K562 (cell line): Measurements from ENCODE around the gene NIPA2. TPM values are rescaled to one million over a fixed set of nuclear protein-coding genes. Genes with fewer than 3 reads are reported as not detected.
A peak's percentile ranks its signal among the peaks of the same experiment; 100 is the strongest.

Source experiments
- BDP1 ChIP-seq: IDR thresholded peaks from 3 replicates; pipeline ENCODE4 v1.6.1; 2011; ENCODE audit not compliant: insufficient read length, insufficient read depth
- CHD1 ChIP-seq: fragments of 200-600 bp; sonication (generic); IDR thresholded peaks from one replicate; pipeline ENCODE4 v1.6.1; 2012; ENCODE audit warnings: mild to moderate bottlenecking, moderate library complexity, low read length, inconsistent platforms
- DNMT1 ChIP-seq: fragments of 450-650 bp; IDR thresholded peaks from 2 replicates; pipeline ENCODE4 v1.6.1; 2016; ENCODE audit warnings: antibody characterized with exemption, mild to moderate bottlenecking
- EP400 ChIP-seq: fragments of 450-650 bp; IDR thresholded peaks from 2 replicates; pipeline ENCODE4 v1.6.1; 2017; ENCODE audit warnings: antibody characterized with exemption, mild to moderate bottlenecking, moderate library complexity
- FOXM1 ChIP-seq, 2 experiments: fragments of 450-650 bp in 1 of 2; sonication (generic) in 1 of 2; formaldehyde crosslinking in 1 of 2; IDR thresholded peaks; 2 replicates each; pipeline versions ENCODE4 v1.6.1 to v1.9.0; 2017 to 2022; ENCODE audit warnings: low read depth in 2 of 2, mild to moderate bottlenecking in 2 of 2, missing genetic modification reagents in 1 of 2, moderate library complexity in 1 of 2
- GTF2A2 ChIP-seq: IDR thresholded peaks from 2 replicates; pipeline ENCODE4 v1.6.1; 2016; ENCODE audit warnings: mild to moderate bottlenecking, missing genetic modification characterization, missing compliant biosample characterization
- HBP1 ChIP-seq: fragments of 450-650 bp; formaldehyde crosslinking; IDR thresholded peaks from 2 replicates; pipeline ENCODE4 v1.4.0; 2022; ENCODE audit warnings: missing genetic modification characterization
- JUN ChIP-seq, 2 experiments: sonication (generic) in 1 of 2; formaldehyde crosslinking in 1 of 2; IDR thresholded peaks; 2 replicates each; pipeline versions ENCODE4 v1.6.1 to v1.8.0; 2012 to 2022; ENCODE audit warnings: borderline replicate concordance in 2 of 2, mild to moderate bottlenecking in 2 of 2, improper control_type of control experiment in 1 of 2, low read depth in 1 of 2, low read length in 1 of 2, missing genetic modification reagents in 1 of 2
- L3MBTL2 ChIP-seq: fragments of 450-650 bp; IDR thresholded peaks from 2 replicates; pipeline ENCODE4 v1.6.1; 2016; ENCODE audit warnings: mild to moderate bottlenecking, moderate library complexity
- MTA3 ChIP-seq: fragments of 450-650 bp; formaldehyde crosslinking; IDR thresholded peaks from 2 replicates; pipeline ENCODE4 v1.6.1; 2017; ENCODE audit warnings: mild to moderate bottlenecking, borderline replicate concordance
- NR4A1 ChIP-seq, 2 experiments: fragments of 250-450 bp in 1 of 2; fragments of 450-650 bp in 1 of 2; sonication (Bioruptor Pico) in 1 of 2; IDR thresholded peaks; 2 replicates each; pipeline versions ENCODE4 v1.4.0 to v1.6.1; 2016 to 2020; ENCODE audit warnings: mild to moderate bottlenecking in 2 of 2, missing compliant biosample characterization in 1 of 2, missing genetic modification characterization in 1 of 2, moderate library complexity in 1 of 2
- RBBP5 ChIP-seq: fragments of 200-600 bp; sonication (generic); IDR thresholded peaks from 2 replicates; pipeline ENCODE4 v1.6.1; 2012; ENCODE audit warnings: borderline replicate concordance, mild to moderate bottlenecking, low read length, control low read depth, inconsistent platforms; ENCODE audit not compliant: insufficient read depth, poor library complexity, severe bottlenecking
- RBM39 ChIP-seq: fragments of 200-400 bp; formaldehyde crosslinking; optimal IDR thresholded peaks from 2 replicates; pipeline ENCODE3; 2018; ENCODE audit warnings: low read depth, low read length
- SAP30 ChIP-seq: fragments of 200-600 bp; sonication (generic); IDR thresholded peaks from 2 replicates; pipeline ENCODE4 v1.6.1; 2012; ENCODE audit warnings: borderline replicate concordance, low read depth, mild to moderate bottlenecking, moderate library complexity, low read length, control low read depth, inconsistent platforms; ENCODE audit not compliant: insufficient read depth, poor library complexity, severe bottlenecking
- SPI1 ChIP-seq: IDR thresholded peaks from 2 replicates; pipeline ENCODE4 v1.6.1; 2011; ENCODE audit warnings: low read depth, low read length, control low read depth, borderline replicate concordance
- ZFX ChIP-seq: sonication (generic); formaldehyde crosslinking; IDR thresholded peaks from 2 replicates; pipeline ENCODE4 v1.8.0; 2022; ENCODE audit warnings: mild to moderate bottlenecking, missing genetic modification reagents, moderate library complexity
- ZMIZ1 ChIP-seq, 2 experiments: fragments of 150-350 bp in 1 of 2; IDR thresholded peaks; 2 replicates each; pipeline ENCODE4 v1.6.1; 2012 to 2016; ENCODE audit warnings: low read depth in 2 of 2, low read length in 2 of 2, mild to moderate bottlenecking in 1 of 2, moderate library complexity in 1 of 2
- polyA plus RNA-seq, 8 experiments: library from polyadenylated mRNA; depleted of rRNA in 4 of 8; stranded (reverse) in 5 of 8; unstranded in 3 of 8; fragments of >200 nt; fragmentation: Nextera tagmentation in 2 of 8; fragmentation: Illumina TruSeq in 1 of 8; extraction: Ambion mirVana in 2 of 8; extraction: Trizol in 1 of 8; gene quantifications; 2 replicates each; pipeline versions ENCODE4 v1.2.1 to v1.2.3, GENCODE V29; 2011 to 2014; ENCODE audit warnings: inconsistent platforms in 1 of 8, missing spikeins in 1 of 8
- total RNA-seq, 7 experiments: library from RNA; depleted of rRNA in 6 of 7; stranded (reverse); fragments of >200 nt in 6 of 7; fragmentation: Illumina TruSeq in 2 of 7; extraction: Trizol in 2 of 7; gene quantifications; 2 replicates each; pipeline versions ENCODE4 v1.2.1 to v1.2.3, GENCODE V29; 2011 to 2021; ENCODE audit warnings: low replicate concordance in 1 of 7
- TF ChIP-seq, protein P1 (sequence below): fragments of 450-650 bp; IDR thresholded peaks from 2 replicates; pipeline ENCODE4 v1.6.1; 2016; ENCODE audit warnings: antibody characterized with exemption

The NIPA2 gene
- total and polyA plus RNA-seq, 9 of the 15 experiments (the other 6 are each of a cell fraction or from before 2014, with no cell fraction given), result 18.7 to 107 (median 87.3) TPM

- TF ChIP-seq, protein P1, sequence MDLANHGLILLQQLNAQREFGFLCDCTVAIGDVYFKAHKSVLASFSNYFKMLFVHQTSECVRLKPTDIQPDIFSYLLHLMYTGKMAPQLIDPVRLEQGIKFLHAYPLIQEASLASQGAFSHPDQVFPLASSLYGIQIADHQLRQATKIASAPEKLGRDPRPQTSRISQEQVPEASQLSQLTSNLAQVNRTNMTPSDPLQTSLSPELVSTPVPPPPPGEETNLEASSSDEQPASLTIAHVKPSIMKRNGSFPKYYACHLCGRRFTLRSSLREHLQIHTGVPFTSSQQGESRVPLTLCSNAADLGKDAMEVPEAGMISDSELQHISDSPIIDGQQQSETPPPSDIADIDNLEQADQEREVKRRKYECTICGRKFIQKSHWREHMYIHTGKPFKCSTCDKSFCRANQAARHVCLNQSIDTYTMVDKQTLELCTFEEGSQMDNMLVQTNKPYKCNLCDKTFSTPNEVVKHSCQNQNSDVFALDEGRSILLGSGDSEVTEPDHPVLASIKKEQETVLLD, result peak; percentile 95
- TF ChIP-seq L3MBTL2, result peak; percentile 92
- no peak for TF ChIP-seq ZMIZ1 (IDR thresholded peaks at IDR 0.05; ENCODE audit: low read depth in 2 of 2, low read length in 2 of 2)
- peak; percentile 29 for TF ChIP-seq BDP1
- TF ChIP-seq GTF2A2 (tag), result no peak
- TF ChIP-seq HBP1, result 0 out of 2 replicates have a peak, but pooled peaks have one; percentile 24
- peak; percentile 85 for TF ChIP-seq CHD1
- TF ChIP-seq EP400, result peak; percentile 78
- peak; percentile 82; the same call in 1 of the 2 replicates for TF ChIP-seq MTA3
- TF ChIP-seq SAP30, result peak; percentile 78
- no peak for TF ChIP-seq SPI1
- TF ChIP-seq FOXM1 (IDR thresholded peaks at IDR 0.05; ENCODE audit: low read depth), result 0 out of 2 replicates have a peak, but pooled peaks have one; percentile 42
- TF ChIP-seq FOXM1 (CRISPR knock-in tag; IDR thresholded peaks at IDR 0.05; ENCODE audit: low read depth), result no peak
- TF ChIP-seq ZFX (CRISPR knock-in tag), result peak; percentile 90
- TF ChIP-seq RBM39, result no peak
- no peak for TF ChIP-seq DNMT1
- TF ChIP-seq NR4A1 (CRISPR knock-in tag; IDR thresholded peaks at IDR 0.05), result 0 out of 2 replicates have a peak, but pooled peaks have one; percentile 34
- TF ChIP-seq NR4A1 (tag; IDR thresholded peaks at IDR 0.05), result no peak
- TF ChIP-seq RBBP5, result peak; percentile 99
- 0 out of 2 replicates have a peak, but pooled peaks have one; percentile 36 for TF ChIP-seq JUN (IDR thresholded peaks at IDR 0.05; ENCODE audit: borderline replicate concordance, low read depth, low read length)
- no peak for TF ChIP-seq JUN (CRISPR knock-in tag; IDR thresholded peaks at IDR 0.05; ENCODE audit: borderline replicate concordance)
These were observed at the start of gene NIPA2 (continued) for GRCh38 chr15:22838292-22839042.
